HFFc6 (cell line): ENCODE data around the gene FER. TPM values are rescaled to one million over a fixed set of nuclear protein-coding genes. Genes with fewer than 3 reads are reported as not detected.

ENCODE experiments used
- DNase-seq: peaks from one replicate; pipeline ENCODE4 v3.0.0-alpha.2; 2018
- H3K27ac Mint-ChIP-seq: 2 replicates; pipeline ENCODE4 v1.8.0; 2020; ENCODE audit warnings: mild to moderate bottlenecking, mixed read lengths
- H3K27me3 Mint-ChIP-seq: 2 replicates; pipeline ENCODE4 v1.8.0; 2021; ENCODE audit warnings: mild to moderate bottlenecking, moderate library complexity, mixed read lengths; ENCODE audit not compliant: insufficient read depth
- H3K36me3 Mint-ChIP-seq: 2 replicates; pipeline ENCODE4 v1.8.0; 2021; ENCODE audit warnings: low read depth, mixed read lengths
- H3K4me1 Mint-ChIP-seq: 2 replicates; pipeline ENCODE4 v1.8.0; 2020; ENCODE audit warnings: low read depth, mixed read lengths
- H3K4me3 Mint-ChIP-seq: 2 replicates; pipeline ENCODE4 v1.8.0; 2020; ENCODE audit warnings: mild to moderate bottlenecking, moderate library complexity, mixed read lengths
- H3K9me3 Mint-ChIP-seq: 2 replicates; pipeline ENCODE4 v1.8.0; 2020; ENCODE audit warnings: mild to moderate bottlenecking, mixed read lengths
- total RNA-seq, 6 experiments: library from RNA; stranded (reverse); fragmentation: NEBNext Ultra II Directional; extraction: Animal tissue kit (Norgen Biotek cat#: 25700); gene quantifications; 2 replicates in 1 of 6; 3 replicates in 5 of 6; pipeline ENCODE4 v1.2.3, GENCODE V29; 2021
- TF ChIP-seq, protein P1 (sequence below): fragments of 200-600 bp; sonication (generic); IDR thresholded peaks from 2 replicates; pipeline ENCODE4 v1.5.0; 2021; ENCODE audit warnings: antibody characterized with exemption, mild to moderate bottlenecking

Gene FER
- total RNA-seq, 6 experiments from 2014 or later: 20.2 to 24.6 (median 22.9) TPM

GRCh38 chr5:108736855-108737254 is 10.8 kb upstream of the FER start:
- no peak overlapping the region for H3K4me3 Mint-ChIP-seq

DNA sequence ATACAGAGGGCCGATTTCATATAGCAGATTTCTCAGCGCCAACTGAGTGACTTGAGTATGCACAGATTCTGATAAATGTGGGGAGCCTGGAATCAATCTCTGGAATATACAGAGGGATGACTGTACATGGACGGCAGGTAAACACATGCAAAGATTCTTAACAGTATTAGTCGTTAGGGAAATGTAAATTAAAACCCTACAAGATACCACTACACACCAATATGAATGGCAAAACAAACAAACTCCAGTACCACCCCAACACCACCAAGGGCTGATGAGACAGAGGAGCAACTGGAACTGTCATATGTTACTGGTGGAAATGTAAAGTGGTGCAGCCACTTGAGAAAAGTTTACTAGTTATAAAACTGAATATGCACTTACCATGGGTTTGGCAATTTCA is 8.3 kb upstream of the FER start:
- no peak overlapping the region for H3K4me3 Mint-ChIP-seq
- H3K4me1 Mint-ChIP-seq: peaks cover 10% of the 10 kb centered on the region; the same call in 1 of the 2 replicates
- no peak overlapping the region for H3K27ac Mint-ChIP-seq
- no peaks in the 10 kb centered on the region for H3K27me3 Mint-ChIP-seq
- TF ChIP-seq, protein P1, sequence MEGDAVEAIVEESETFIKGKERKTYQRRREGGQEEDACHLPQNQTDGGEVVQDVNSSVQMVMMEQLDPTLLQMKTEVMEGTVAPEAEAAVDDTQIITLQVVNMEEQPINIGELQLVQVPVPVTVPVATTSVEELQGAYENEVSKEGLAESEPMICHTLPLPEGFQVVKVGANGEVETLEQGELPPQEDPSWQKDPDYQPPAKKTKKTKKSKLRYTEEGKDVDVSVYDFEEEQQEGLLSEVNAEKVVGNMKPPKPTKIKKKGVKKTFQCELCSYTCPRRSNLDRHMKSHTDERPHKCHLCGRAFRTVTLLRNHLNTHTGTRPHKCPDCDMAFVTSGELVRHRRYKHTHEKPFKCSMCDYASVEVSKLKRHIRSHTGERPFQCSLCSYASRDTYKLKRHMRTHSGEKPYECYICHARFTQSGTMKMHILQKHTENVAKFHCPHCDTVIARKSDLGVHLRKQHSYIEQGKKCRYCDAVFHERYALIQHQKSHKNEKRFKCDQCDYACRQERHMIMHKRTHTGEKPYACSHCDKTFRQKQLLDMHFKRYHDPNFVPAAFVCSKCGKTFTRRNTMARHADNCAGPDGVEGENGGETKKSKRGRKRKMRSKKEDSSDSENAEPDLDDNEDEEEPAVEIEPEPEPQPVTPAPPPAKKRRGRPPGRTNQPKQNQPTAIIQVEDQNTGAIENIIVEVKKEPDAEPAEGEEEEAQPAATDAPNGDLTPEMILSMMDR: no peak
- H3K9me3 Mint-ChIP-seq: no peaks in the 10 kb centered on the region
- no peak for DNase-seq
- H3K36me3 Mint-ChIP-seq: no peaks in the 10 kb centered on the region

More at GRCh38 chr5:108736855-108737254, 10.8 kb upstream of the FER start:
- TF ChIP-seq, protein P1: no peak
- no peak for DNase-seq
- H3K9me3 Mint-ChIP-seq: no peaks in the 10 kb centered on the region
- H3K27me3 Mint-ChIP-seq: no peaks in the 10 kb centered on the region
- H3K4me1 Mint-ChIP-seq: no peaks in the 10 kb centered on the region
- no peak overlapping the region for H3K27ac Mint-ChIP-seq
- no peaks in the 10 kb centered on the region for H3K36me3 Mint-ChIP-seq

GRCh38 chr5:108739906-108740305 is 7.8 kb upstream of the FER start:
- Mint-ChIP-seq H3K9me3 (no peaks in the 10 kb centered on the region), H3K27me3 (no peaks in the 10 kb centered on the region), H3K4me1 (peaks cover 10% of the 10 kb centered on the region; the same call in 1 of the 2 replicates), H3K4me3 (no peak overlapping the region), H3K36me3 (no peaks in the 10 kb centered on the region), H3K27ac (no peak overlapping the region)
- TF ChIP-seq, protein P1: no peak
- no peak for DNase-seq

- H3K36me3 Mint-ChIP-seq: no peaks in the 10 kb centered on the region
- peaks cover 19% of the 10 kb centered on the region for H3K4me1 Mint-ChIP-seq
- no peaks in the 10 kb centered on the region for H3K9me3 Mint-ChIP-seq
- TF ChIP-seq, protein P1: no peak
- no peak for DNase-seq
- no peaks in the 10 kb centered on the region for H3K27me3 Mint-ChIP-seq
- H3K4me3 Mint-ChIP-seq: no peak overlapping the region
- H3K27ac Mint-ChIP-seq: no peak overlapping the region
Observed at GRCh38 chr5:108743319-108743718, 4.4 kb upstream of the FER start.

DNA sequence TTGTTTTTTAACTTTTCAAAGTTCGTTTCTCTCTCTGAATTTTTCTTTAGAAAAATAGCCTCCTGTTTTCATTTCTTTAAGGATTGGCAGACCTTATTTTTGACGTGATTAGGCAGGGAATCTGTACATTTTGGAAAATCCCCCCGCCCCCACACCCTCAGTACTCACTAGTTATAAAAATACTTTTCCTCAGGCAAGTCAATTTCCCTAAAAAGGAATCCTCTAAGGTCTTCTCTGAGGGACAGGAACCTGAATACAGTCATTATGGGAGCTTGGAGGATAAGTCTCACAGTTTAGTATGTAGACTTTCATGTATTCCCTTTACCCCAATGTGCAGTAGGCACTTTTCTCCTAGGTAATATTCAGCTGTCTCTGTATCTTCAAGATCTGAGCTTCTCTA is 3.9 kb upstream of the FER start:
- DNase-seq: no peak
- H3K27ac Mint-ChIP-seq: no peak overlapping the region
- H3K36me3 Mint-ChIP-seq: no peaks in the 10 kb centered on the region
- no peaks in the 10 kb centered on the region for H3K9me3 Mint-ChIP-seq
- peaks cover 19% of the 10 kb centered on the region for H3K4me1 Mint-ChIP-seq
- no peak overlapping the region for H3K4me3 Mint-ChIP-seq
- H3K27me3 Mint-ChIP-seq: 0 out of 2 replicates have a peak, but pooled peaks cover 2% of the 10 kb centered on the region
- TF ChIP-seq, protein P1: no peak
